ENCODE results near the gene SYTL5. TPM values are rescaled to one million over a fixed set of nuclear protein-coding genes. Genes with fewer than 3 reads are reported as not detected.

SYTL5 gene
- total and polyA plus RNA-seq, 2 of the 4 experiments (the other 2 are of a cell fraction) = 0.19 to 0.54 TPM

- no peak overlapping the region for H3K56ac ChIP-seq (ENCODE audit: extremely low read depth, insufficient read depth, low read length)
- WGBS, 2 experiments (ENCODE audit: extremely low coverage in 2 of 2, insufficient read length in 1 of 2) = no CpG with 5 or more reads among the region's 3 CpGs
These were observed 38.3 kb downstream of the SYTL5 start for GRCh38 chrX:38044701-38045100.

More at GRCh38 chrX:38044701-38045100, 38.3 kb downstream of the SYTL5 start:
- Histone ChIP-seq H4K8ac (ENCODE audit: low read depth in 2 of 2, low read length in 2 of 2) (no peak overlapping the region), H2BK5ac (ENCODE audit: low read depth, low read length, poor library complexity, severe bottlenecking) (no peak overlapping the region), H3K9ac (ENCODE audit: low read depth, low read length) (no peak overlapping the region), H3K79me1 (ENCODE audit: low read depth in 1 of 2, low read length in 2 of 2) (no peaks in the 10 kb centered on the region), H3K36me3 (ENCODE audit: control insufficient read depth, insufficient read depth, low read length) (no peaks in the 10 kb centered on the region), H3K27me3 (ENCODE audit: control insufficient read depth, insufficient read depth, low read length) (no peaks in the 10 kb centered on the region), H2BK120ac (ENCODE audit: low read depth, low read length) (no peak overlapping the region), H3K23ac (ENCODE audit: low read depth, low read length) (no peak overlapping the region), H2AK5ac (ENCODE audit: low read depth, low read length) (no peak overlapping the region), H3K27ac (ENCODE audit: insufficient read depth, low read length) (no peak overlapping the region), H3K14ac (replicated peaks; ENCODE audit: low read depth, low read length) (no peak overlapping the region), H3K4me2 (ENCODE audit: low read depth, low read length) (no peak overlapping the region), H3K18ac (ENCODE audit: low read depth, low read length) (no peak overlapping the region), H3K9me1 (ENCODE audit: insufficient read depth, low read length) (no peaks in the 10 kb centered on the region), H4K91ac (ENCODE audit: insufficient read depth, low read depth, low read length) (no peak overlapping the region), H3K4me3 (ENCODE audit: insufficient read depth, low read depth, low read length) (no peak overlapping the region), H3K9me3 (ENCODE audit: control insufficient read depth, insufficient read depth, low read length) (0 out of 2 replicates have a peak, but pooled peaks cover 2% of the 10 kb centered on the region), H2BK15ac (ENCODE audit: low read depth, low read length) (no peak overlapping the region), H2AFZ (replicated peaks; ENCODE audit: low read length, poor library complexity) (no peak overlapping the region), H4K5ac (ENCODE audit: low read depth, low read length) (no peak overlapping the region), H4K20me1 (ENCODE audit: insufficient read depth, low read length) (no peaks in the 10 kb centered on the region), H3K4me1 (ENCODE audit: control insufficient read depth, insufficient read depth, low read length) (no peaks in the 10 kb centered on the region), H3K4ac (ENCODE audit: low read depth, low read length) (no peak overlapping the region), H2AK9ac (replicated peaks; ENCODE audit: low read depth, low read length, poor library complexity) (no peak overlapping the region), H2BK20ac (ENCODE audit: low read depth, low read length) (no peak overlapping the region)
- CTCF ChIA-PET = no interaction called here
- POLR2A ChIA-PET (ENCODE audit: unreplicated experiment) = no interaction called here
- no TSS peak for BruUV-seq (replicated peaks)
- in situ Hi-C loops (cut with MboI; ENCODE audit: low sequenced_read_pairs) = loop anchor here (25.0 kb wide), 1 partner anchor 93 kb away; no protein-coding TSS in a partner anchor
- no peak for ATAC-seq (ENCODE audit: low read depth)
- no peak for DNase-seq
- TF ChIP-seq CHD1 (IDR thresholded peaks at IDR 0.05; ENCODE audit: low read depth, low read length) (no peak), MAFK (IDR thresholded peaks at IDR 0.05; ENCODE audit: low read depth, low read length) (no peak), RAD21 (IDR thresholded peaks at IDR 0.05; ENCODE audit: low read length) (no peak), RFX5 (IDR thresholded peaks at IDR 0.05; ENCODE audit: low read depth, low read length) (no peak), POLR2A (IDR thresholded peaks at IDR 0.05; ENCODE audit: low read depth, low read length) (no peak), SMC3 (IDR thresholded peaks at IDR 0.05; ENCODE audit: low read depth, low read length) (no peak), BHLHE40 (IDR thresholded peaks at IDR 0.05; ENCODE audit: low read depth, low read length) (no peak), CEBPB (IDR thresholded peaks at IDR 0.05; ENCODE audit: low read depth, low read length) (no peak), NFE2L2 (IDR thresholded peaks at IDR 0.05; ENCODE audit: low read depth, low read length) (no peak), FOS (IDR thresholded peaks at IDR 0.05; ENCODE audit: low read depth, low read length) (no peak), USF2 (IDR thresholded peaks at IDR 0.05; ENCODE audit: low read depth, low read length) (no peak), RCOR1 (IDR thresholded peaks at IDR 0.05; ENCODE audit: insufficient replicate concordance, low read length) (no peak)
- dilution Hi-C loops (cut with HindIII; ENCODE audit: low sequenced_read_pairs, unreplicated experiment) = no loop called here
- intact Hi-C loops (cut with micrococcal nuclease) = no loop called here

Data from IMR-90 (cell line).